HCT116 (cell line): ENCODE measurements around the gene MTG2. TPM values are rescaled to one million over a fixed set of nuclear protein-coding genes. Genes with fewer than 3 reads are reported as not detected.

ENCODE experiments used
- ATAC-seq: fragments of 200-7000 bp; cut with Tn5 transposase; 2 replicates; pipeline ENCODE4 v1.9.1; 2020; ENCODE audit warnings: mild to moderate bottlenecking, moderate library complexity
- BruUV-seq: library from RNA; stranded (reverse); fragments of 400-500 nt; replicated peaks from 2 replicates; lab custom pipeline; 2021; lab: Mats Ljungman, UMichigan
- CTCF ChIA-PET: fragments of 300-600 bp; sonication (Branson Sonifier 250); formaldehyde crosslinking; loops from one replicate; lab custom pipeline; 2021; ENCODE audit warnings: antibody characterized with exemption; lab: Charles Lee
- POLR2A ChIA-PET: fragments of 300-600, 350-600 bp; sonication (Branson Sonifier 250); formaldehyde crosslinking; loops from one replicate; lab custom pipeline; 2021; ENCODE audit warnings: antibody characterized with exemption; lab: Charles Lee
- RAD21 ChIA-PET, 2 experiments: fragments of 300-600 bp; sonication (Branson Sonifier 250); formaldehyde crosslinking; loops; one replicate each; lab custom pipeline; 2023; ENCODE audit warnings: low total read pairs in 2 of 2; ENCODE audit not compliant: uncharacterized antibody in 2 of 2, unreplicated experiment in 2 of 2, low non-redundant PET in 1 of 2; lab: Charles Lee
- DNase-seq: peaks from one replicate; pipeline ENCODE4 v3.0.0-alpha.2; 2010; ENCODE audit warnings: low read depth, low spot score
- H2AFZ ChIP-seq: fragments of 200-600 bp; shearing (Covaris generic), sonication (generic); 2 replicates; pipeline ENCODE4 v1.6.1; 2017; ENCODE audit warnings: low read depth, mixed run types, mixed read lengths, antibody characterized with exemption, low read length; ENCODE audit not compliant: poor library complexity, severe bottlenecking
- H3K27ac ChIP-seq: 2 replicates; pipeline ENCODE4 v1.5.1; 2012; ENCODE audit warnings: low read depth, low read length
- H3K27me3 ChIP-seq: fragments of 200-600 bp; sonication (generic); 2 replicates; pipeline ENCODE4 v1.6.1; 2016; ENCODE audit warnings: mixed run types, low read length, mixed read lengths; ENCODE audit not compliant: insufficient read depth
- H3K36me3 ChIP-seq, 2 experiments: fragments of 200-500 bp in 1 of 2; fragments of 200-600 bp in 1 of 2; sonication (Bioruptor generic) in 1 of 2; sonication (generic) in 1 of 2; 2 replicates each; pipeline versions ENCODE4 v1.5.1 to v1.6.1; 2014 to 2016; ENCODE audit warnings: low read length in 2 of 2, inconsistent platforms in 1 of 2, mixed read lengths in 1 of 2, mixed run types in 1 of 2; ENCODE audit not compliant: insufficient read depth in 2 of 2, control insufficient read depth in 1 of 2
- H3K4me1 ChIP-seq, 2 experiments: fragments of 200-600 bp in 1 of 2; sonication (generic) in 1 of 2; 2 replicates each; pipeline versions ENCODE4 v1.5.1 to v1.6.1; 2012 to 2017; ENCODE audit warnings: low read length in 2 of 2, inconsistent platforms in 1 of 2, mild to moderate bottlenecking in 1 of 2, mixed read lengths in 1 of 2, mixed run types in 1 of 2, moderate library complexity in 1 of 2; ENCODE audit not compliant: insufficient read depth in 2 of 2, control insufficient read depth in 1 of 2
- H3K4me2 ChIP-seq: fragments of 200-600 bp; sonication (generic); 2 replicates; pipeline ENCODE4 v1.6.1; 2017; ENCODE audit warnings: mixed run types, low read length, mixed read lengths
- H3K4me3 ChIP-seq, 2 experiments: fragments of 200-600 bp in 1 of 2; sonication (generic) in 1 of 2; replicated peaks in 1 of 2; 2 replicates each; pipeline ENCODE4 v1.5.1; 2011 to 2016; ENCODE audit warnings: low read length in 2 of 2, control low read depth in 1 of 2, low read depth in 1 of 2, mild to moderate bottlenecking in 1 of 2, mixed read lengths in 1 of 2, mixed run types in 1 of 2
- H3K79me2 ChIP-seq: fragments of 200-600 bp; sonication (generic); 2 replicates; pipeline ENCODE4 v1.6.1; 2017; ENCODE audit warnings: mild to moderate bottlenecking, mixed run types, low read length, moderate library complexity, mixed read lengths; ENCODE audit not compliant: insufficient read depth
- H3K9ac ChIP-seq: fragments of 200-600 bp; sonication (generic); 2 replicates; pipeline ENCODE4 v1.6.1; 2016; ENCODE audit warnings: low read length, mixed read lengths
- H3K9me2 ChIP-seq: fragments of 200-600 bp; sonication (generic), shearing (Covaris generic); 2 replicates; pipeline ENCODE4 v1.6.1; 2017; ENCODE audit warnings: mixed run types, mild to moderate bottlenecking, moderate library complexity; ENCODE audit not compliant: insufficient read depth
- H3K9me3 ChIP-seq, 2 experiments: fragments of 200-500 bp in 1 of 2; fragments of 200-600 bp in 1 of 2; sonication (Bioruptor generic) in 1 of 2; sonication (generic) in 1 of 2; 2 replicates each; pipeline ENCODE4 v1.6.1; 2014 to 2017; ENCODE audit warnings: low read length in 2 of 2, mixed read lengths in 2 of 2, inconsistent platforms in 1 of 2, low read depth in 1 of 2, mild to moderate bottlenecking in 1 of 2, mixed run types in 1 of 2, moderate library complexity in 1 of 2; ENCODE audit not compliant: control insufficient read depth in 1 of 2, insufficient read depth in 1 of 2
- H4K20me1 ChIP-seq: fragments of 200-600 bp; sonication (generic), shearing (Covaris generic); 2 replicates; pipeline ENCODE4 v1.6.1; 2017; ENCODE audit warnings: mixed run types, mild to moderate bottlenecking, moderate library complexity; ENCODE audit not compliant: insufficient read depth
- RAD21 ChIP-seq: IDR thresholded peaks from 2 replicates; pipeline ENCODE4 v1.6.1; 2012; ENCODE audit warnings: low read depth, mild to moderate bottlenecking
- ZNF274 ChIP-seq: fragments of 200-500 bp; sonication (Bioruptor generic); IDR thresholded peaks from 2 replicates; pipeline ENCODE4 v1.6.1; 2014; ENCODE audit warnings: mild to moderate bottlenecking, low read depth, low read length, inconsistent platforms
- intact Hi-C: fragments of 100-400 bp; cut with micrococcal nuclease; formaldehyde crosslinking; loops from 2 replicates; pipeline ENCODE4 v1.10.0; 2022
- total RNA-seq: library from RNA; stranded (reverse); gene quantifications from one replicate; pipeline ENCODE4 v1.2.1, GENCODE V29; 2021; ENCODE audit not compliant: unreplicated experiment
- TF ChIP-seq, protein P1 (sequence below): IDR thresholded peaks from 2 replicates; pipeline ENCODE4 v1.6.1; 2012
- TF ChIP-seq, protein P2 (sequence below), 3 experiments: fragments of 200-600 bp in 1 of 3; sonication (generic) in 1 of 3; IDR thresholded peaks in 2 of 3; conservative IDR thresholded peaks in 1 of 3; 2 replicates each; pipeline ENCODE4 v1.5.1; 2012 to 2017; ENCODE audit warnings: low read depth in 2 of 3, low read length in 2 of 3, antibody characterized with exemption in 1 of 3, borderline replicate concordance in 1 of 3, control low read depth in 1 of 3, mild to moderate bottlenecking in 1 of 3, mixed read lengths in 1 of 3, mixed run types in 1 of 3, moderate library complexity in 1 of 3; ENCODE audit not compliant: insufficient read depth in 1 of 3

The MTG2 gene
- total RNA-seq, 1 experiment from 2014 or later: 43.3 TPM

- ChIA-PET POLR2A (no interaction called here), CTCF (no interaction called here), RAD21 (no interaction called here)
- no peak overlapping the region for H3K9ac ChIP-seq
- no peaks in the 10 kb centered on the region for H3K79me2 ChIP-seq
- H3K4me2 ChIP-seq: no peak overlapping the region
- H3K9me3 ChIP-seq: no peaks in the 10 kb centered on the region
- H3K4me3 ChIP-seq: no peak overlapping the region
- H3K9me2 ChIP-seq: no peaks in the 10 kb centered on the region
- no peak for DNase-seq
- no peaks in the 10 kb centered on the region for H4K20me1 ChIP-seq
- H2AFZ ChIP-seq: no peak overlapping the region
- BruUV-seq: no TSS peak
- peaks cover 0 to 5% of the 10 kb centered on the region in 2 experiments; a peak in 1 of 4 replicates for H3K4me1 ChIP-seq
- intact Hi-C loops: no loop called here
- TF ChIP-seq, protein P1, sequence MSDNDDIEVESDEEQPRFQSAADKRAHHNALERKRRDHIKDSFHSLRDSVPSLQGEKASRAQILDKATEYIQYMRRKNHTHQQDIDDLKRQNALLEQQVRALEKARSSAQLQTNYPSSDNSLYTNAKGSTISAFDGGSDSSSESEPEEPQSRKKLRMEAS: no peak
- ATAC-seq: no peak
- H3K27me3 ChIP-seq: no peaks in the 10 kb centered on the region
- H3K27ac ChIP-seq: no peak overlapping the region
- H3K36me3 ChIP-seq: peaks cover 0 to 3% of the 10 kb centered on the region in 2 experiments; a peak in 2 of 4 replicates
Measured at GRCh38 chr20:62208061-62208794, 25.4 kb downstream of the MTG2 start.

GRCh38 chr20:62208795-62209755 is 26.2 kb downstream of the MTG2 start:
- TF ChIP-seq, protein P2, sequence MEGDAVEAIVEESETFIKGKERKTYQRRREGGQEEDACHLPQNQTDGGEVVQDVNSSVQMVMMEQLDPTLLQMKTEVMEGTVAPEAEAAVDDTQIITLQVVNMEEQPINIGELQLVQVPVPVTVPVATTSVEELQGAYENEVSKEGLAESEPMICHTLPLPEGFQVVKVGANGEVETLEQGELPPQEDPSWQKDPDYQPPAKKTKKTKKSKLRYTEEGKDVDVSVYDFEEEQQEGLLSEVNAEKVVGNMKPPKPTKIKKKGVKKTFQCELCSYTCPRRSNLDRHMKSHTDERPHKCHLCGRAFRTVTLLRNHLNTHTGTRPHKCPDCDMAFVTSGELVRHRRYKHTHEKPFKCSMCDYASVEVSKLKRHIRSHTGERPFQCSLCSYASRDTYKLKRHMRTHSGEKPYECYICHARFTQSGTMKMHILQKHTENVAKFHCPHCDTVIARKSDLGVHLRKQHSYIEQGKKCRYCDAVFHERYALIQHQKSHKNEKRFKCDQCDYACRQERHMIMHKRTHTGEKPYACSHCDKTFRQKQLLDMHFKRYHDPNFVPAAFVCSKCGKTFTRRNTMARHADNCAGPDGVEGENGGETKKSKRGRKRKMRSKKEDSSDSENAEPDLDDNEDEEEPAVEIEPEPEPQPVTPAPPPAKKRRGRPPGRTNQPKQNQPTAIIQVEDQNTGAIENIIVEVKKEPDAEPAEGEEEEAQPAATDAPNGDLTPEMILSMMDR (IDR thresholded peaks at IDR 0.05 in 2 of 3, conservative IDR thresholded peaks at IDR 0.05 in 1 of 3; ENCODE audit: borderline replicate concordance in 1 of 3, insufficient read depth in 1 of 3, low read depth in 2 of 3, low read length in 2 of 3): peak; percentile 24 to 28 (median 28); a peak in 4 of 6 replicates
- peak; percentile 42 for TF ChIP-seq RAD21
- no peak for TF ChIP-seq ZNF274
- RAD21 ChIA-PET: no interaction called here
- H3K27me3 ChIP-seq: peaks cover 4% of the 10 kb centered on the region; the same call in 1 of the 2 replicates
- H3K9me3 ChIP-seq: no peaks in the 10 kb centered on the region
- DNase-seq: no peak
- no peaks in the 10 kb centered on the region for H3K9me2 ChIP-seq
- H3K79me2 ChIP-seq: no peaks in the 10 kb centered on the region
- BruUV-seq: no TSS peak
- H2AFZ ChIP-seq: no peak overlapping the region
- CTCF ChIA-PET: no interaction called here
- H3K9ac ChIP-seq: no peak overlapping the region
- no peak overlapping the region for H3K27ac ChIP-seq
- H4K20me1 ChIP-seq: no peaks in the 10 kb centered on the region
- H3K4me2 ChIP-seq: no peak overlapping the region
- POLR2A ChIA-PET: no interaction called here
- H3K4me1 ChIP-seq: peaks cover 0 to 5% of the 10 kb centered on the region in 2 experiments; a peak in 1 of 4 replicates
- intact Hi-C loops: no loop called here
- peak; percentile 74 for ATAC-seq
- H3K36me3 ChIP-seq: peaks cover 0 to 3% of the 10 kb centered on the region in 2 experiments; a peak in 1 of 4 replicates
- H3K4me3 ChIP-seq: no peak overlapping the region
